ENCODE measurements around the gene P2RX5.

The P2RX5 gene

GRCh38 chr17:3647769-3648555, 48.0 kb downstream of the P2RX5 start:
- no peak for DNase-seq

- no peak for DNase-seq
These were observed 48.7 kb downstream of the P2RX5 start for GRCh38 chr17:3647251-3647650.

- DNase-seq = no peak
These were observed 50.6 kb downstream of the P2RX5 start for GRCh38 chr17:3645310-3645709.

GRCh38 chr17:3643889-3644349, 52.0 kb downstream of the P2RX5 start:
- DNase-seq = no peak

GRCh38 chr17:3641717-3642486, 54.1 kb downstream of the P2RX5 start:
- no peak for DNase-seq

- DNase-seq = no peak
These were observed 54.9 kb downstream of the P2RX5 start for GRCh38 chr17:3641014-3641413.

- no peak for DNase-seq
These were observed 55.9 kb downstream of the P2RX5 start for GRCh38 chr17:3639981-3640596.

- no peak for DNase-seq
These were observed 59.0 kb downstream of the P2RX5 start for GRCh38 chr17:3636908-3637373.

GRCh38 chr17:3636154-3636907, 59.6 kb downstream of the P2RX5 start, which contains the start of the genes CTNS and SHPK:
Gene CTNS, plus strand, starts transcription at chr17:3636760. Its CDS starts 3,447 bp downstream, at chr17:3640207.
Gene SHPK, minus strand, starts transcription at chr17:3636250. Its CDS starts 31 bp downstream, at chr17:3636219.
- peak; percentile 54 for DNase-seq

- DNase-seq = no peak
These were observed 60.3 kb downstream of the P2RX5 start for GRCh38 chr17:3635474-3636153.

GRCh38 chr17:3632287-3632686, 63.7 kb downstream of the P2RX5 start:
- no peak for DNase-seq

GRCh38 chr17:3630781-3631180, 65.2 kb downstream of the P2RX5 start:
- no peak for DNase-seq

GRCh38 chr17:3627769-3628167, 68.2 kb downstream of the P2RX5 start:
- DNase-seq = no peak

- DNase-seq = no peak
These were observed 68.9 kb downstream of the P2RX5 start for GRCh38 chr17:3626831-3627768.

Measured in SIG-M5 (cell line).